Tibial nerve (tissue), 4 donors: ENCODE data around the gene CAMK2B.

Source experiments
- EP300 ChIP-seq, 2 donors: sonication (generic); formaldehyde crosslinking; IDR thresholded peaks; one replicate each; pipeline ENCODE4 v1.6.1; 2017; ENCODE audit warnings: antibody characterized with exemption in 2 of 2, mild to moderate bottlenecking in 1 of 2
- POLR2A ChIP-seq, 2 donors: fragments of 450-650 bp; IDR thresholded peaks; one replicate each; pipeline ENCODE4 v1.6.1; 2017; ENCODE audit warnings: antibody characterized with exemption in 2 of 2, mild to moderate bottlenecking in 2 of 2, moderate library complexity in 2 of 2
- TF ChIP-seq, protein P1 (sequence below), 5 experiments: fragments of 200-600 bp in 3 of 5; fragments of 450-650 bp in 2 of 5; sonication (generic) in 3 of 5; IDR thresholded peaks; one replicate each; pipeline ENCODE4 v1.5.1; 2016 to 2019; ENCODE audit warnings: antibody characterized with exemption in 5 of 5, mild to moderate bottlenecking in 3 of 5, moderate library complexity in 2 of 5

DNA sequence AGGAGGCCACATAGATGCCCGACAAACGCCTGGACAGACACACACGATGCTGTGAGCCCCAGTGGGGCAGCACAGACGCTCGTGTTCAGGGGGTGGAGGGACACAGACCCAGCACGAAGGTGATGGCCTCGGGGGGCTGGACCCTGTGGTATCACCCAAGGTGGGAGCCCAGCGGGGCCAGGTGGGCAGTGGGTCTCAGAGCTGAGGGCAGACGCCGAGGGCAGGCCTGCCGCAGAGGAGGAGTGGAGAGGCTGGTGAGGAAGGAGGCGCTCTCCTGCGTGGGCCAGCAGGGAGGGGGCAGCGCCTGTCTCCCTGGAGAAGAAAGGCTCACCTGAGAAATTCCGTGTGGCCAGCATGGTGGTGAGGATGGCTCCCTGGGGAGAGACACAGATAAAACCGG is 85.0 kb downstream of the CAMK2B start:
- TF ChIP-seq POLR2A (IDR thresholded peaks at IDR 0.05) = no peak
- TF ChIP-seq, protein P1, sequence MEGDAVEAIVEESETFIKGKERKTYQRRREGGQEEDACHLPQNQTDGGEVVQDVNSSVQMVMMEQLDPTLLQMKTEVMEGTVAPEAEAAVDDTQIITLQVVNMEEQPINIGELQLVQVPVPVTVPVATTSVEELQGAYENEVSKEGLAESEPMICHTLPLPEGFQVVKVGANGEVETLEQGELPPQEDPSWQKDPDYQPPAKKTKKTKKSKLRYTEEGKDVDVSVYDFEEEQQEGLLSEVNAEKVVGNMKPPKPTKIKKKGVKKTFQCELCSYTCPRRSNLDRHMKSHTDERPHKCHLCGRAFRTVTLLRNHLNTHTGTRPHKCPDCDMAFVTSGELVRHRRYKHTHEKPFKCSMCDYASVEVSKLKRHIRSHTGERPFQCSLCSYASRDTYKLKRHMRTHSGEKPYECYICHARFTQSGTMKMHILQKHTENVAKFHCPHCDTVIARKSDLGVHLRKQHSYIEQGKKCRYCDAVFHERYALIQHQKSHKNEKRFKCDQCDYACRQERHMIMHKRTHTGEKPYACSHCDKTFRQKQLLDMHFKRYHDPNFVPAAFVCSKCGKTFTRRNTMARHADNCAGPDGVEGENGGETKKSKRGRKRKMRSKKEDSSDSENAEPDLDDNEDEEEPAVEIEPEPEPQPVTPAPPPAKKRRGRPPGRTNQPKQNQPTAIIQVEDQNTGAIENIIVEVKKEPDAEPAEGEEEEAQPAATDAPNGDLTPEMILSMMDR (IDR thresholded peaks at IDR 0.05) = no peak
- TF ChIP-seq EP300 (IDR thresholded peaks at IDR 0.05) = no peak
